ENCODE measurements around the gene CCL20. TPM values are rescaled to one million over a fixed set of nuclear protein-coding genes. Genes with fewer than 3 reads are reported as not detected.

CCL20 gene, protein sequence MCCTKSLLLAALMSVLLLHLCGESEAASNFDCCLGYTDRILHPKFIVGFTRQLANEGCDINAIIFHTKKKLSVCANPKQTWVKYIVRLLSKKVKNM
- polyA plus RNA-seq (2012; rRNA removed), result 0.12 TPM in 1 of 2 replicates, not detected in the other
- polyA plus RNA-seq (2012; cell fraction: cytosol; rRNA removed), result 0.29 and 0.40 TPM in 2 replicates
- 0.19 and 0.21 TPM in 2 replicates for polyA plus RNA-seq (2012; cell fraction: nucleus; rRNA removed)

DNA sequence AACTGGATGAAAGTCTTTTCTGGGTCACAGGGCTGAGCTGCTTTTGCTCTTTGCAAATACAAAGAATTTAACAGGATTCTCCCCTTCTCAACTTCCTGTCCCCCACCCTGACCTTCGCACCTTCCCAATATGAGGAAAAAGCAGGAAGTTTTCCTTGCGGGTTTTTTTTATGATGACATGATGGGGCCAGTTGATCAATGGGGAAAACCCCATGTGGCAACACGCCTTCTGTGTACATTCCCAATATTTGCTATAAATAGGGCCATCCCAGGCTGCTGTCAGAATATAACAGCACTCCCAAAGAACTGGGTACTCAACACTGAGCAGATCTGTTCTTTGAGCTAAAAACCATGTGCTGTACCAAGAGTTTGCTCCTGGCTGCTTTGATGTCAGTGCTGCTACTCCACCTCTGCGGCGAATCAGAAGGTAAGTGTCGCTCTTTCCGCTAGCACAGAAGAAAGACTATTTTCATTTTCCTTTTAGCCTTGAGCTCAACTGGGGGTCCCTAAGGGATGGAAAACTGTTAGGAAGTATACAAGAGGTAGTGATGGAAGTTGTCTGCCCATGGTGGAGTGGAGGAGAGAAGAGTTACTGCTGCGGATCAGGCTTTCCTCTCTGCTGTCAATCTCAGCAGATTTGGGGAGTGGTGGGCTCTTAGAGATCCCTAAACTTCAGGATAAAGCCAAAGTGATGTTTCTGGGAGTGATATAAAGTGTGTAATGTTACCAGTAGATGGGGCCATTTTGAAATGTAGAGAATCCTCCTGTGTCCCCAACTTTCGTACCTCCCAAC is at the start of gene CCL20:
Gene CCL20 (plus strand): TSS at position 281 of the 792 bp plus-strand sequence. CDS start 70 bp downstream, at position 351.
- no peaks in the 10 kb centered on the region for H3K27me3 ChIP-seq (ENCODE audit: insufficient read depth)

DNA sequence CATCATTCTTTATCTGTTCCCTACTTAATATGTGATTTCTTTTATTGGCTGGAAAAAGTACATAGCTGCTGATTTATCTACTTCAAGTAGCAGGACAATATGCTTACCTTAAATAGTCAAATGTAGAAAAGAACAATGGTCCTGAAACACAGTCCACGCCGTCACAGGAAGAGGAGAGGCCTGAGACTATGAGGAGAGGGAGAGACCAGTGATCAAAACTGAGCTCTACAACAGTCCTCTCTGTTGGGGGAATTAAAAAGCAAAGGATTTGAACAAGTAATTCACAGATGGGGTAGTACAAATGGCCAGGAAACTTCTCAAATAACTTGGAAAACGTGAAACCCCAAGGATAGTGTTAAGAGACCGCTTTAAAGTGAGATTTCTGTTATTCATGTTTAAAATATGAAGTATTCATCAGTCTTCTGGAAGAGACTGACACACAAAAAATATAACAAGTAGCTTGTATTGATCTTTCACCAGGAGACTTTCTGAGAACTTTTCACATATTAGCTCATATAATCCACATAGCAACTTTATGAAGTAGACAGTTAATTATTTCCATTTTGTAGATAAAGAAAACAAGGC is 47.8 kb upstream of the CCL20 start:
- ChIA-PET POLR2A (no interaction called here), CTCF (interaction anchor here (0.6 to 4.6 kb wide), 40 partner anchors 10 to 636 kb away, joined by 3 to 59 read pairs (median 4); no protein-coding TSS in a partner anchor)
- Histone ChIP-seq H3K9ac (no peak overlapping the region), H3K4me2 (no peak overlapping the region), H3K79me2 (ENCODE audit: insufficient read depth) (no peaks in the 10 kb centered on the region), H3F3A (replicated peaks; ENCODE audit: insufficient read depth) (peaks cover 4% of the 10 kb centered on the region), H3K27ac (ENCODE audit: low read depth in 2 of 2, low read length in 1 of 2) (no peak overlapping the region), H3K4me3 (ENCODE audit: low read depth in 2 of 2, low read length in 1 of 2) (no peak overlapping the region; a peak in 1 of 4 replicates), H4K20me1 (ENCODE audit: insufficient read depth) (no peaks in the 10 kb centered on the region), H3K36me3 (replicated peaks in 1 of 2; ENCODE audit: control insufficient read depth in 1 of 2, insufficient read depth in 2 of 2, low read length in 1 of 2) (no peaks in the 10 kb centered on the region), H3K27me3 (ENCODE audit: insufficient read depth) (no peaks in the 10 kb centered on the region), H3K9me2 (no peaks in the 10 kb centered on the region), H3K4me1 (ENCODE audit: control insufficient read depth in 1 of 2, insufficient read depth in 2 of 2, low read depth in 1 of 2, low read length in 1 of 2) (no peaks in the 10 kb centered on the region; a peak in 1 of 4 replicates), H3K9me3 (no peaks in the 10 kb centered on the region), H2AFZ (ENCODE audit: low read depth) (peak overlapping the region; percentile 67)
- WGBS (ENCODE audit: low lambda C conversion rate), result 27% methylated on average over 4 of the region's 4 CpGs
- DNase-seq, result no peak
- TF ChIP-seq FOXM1 (IDR thresholded peaks at IDR 0.05; ENCODE audit: low read depth) (no peak), FOSL2 (IDR thresholded peaks at IDR 0.05; ENCODE audit: borderline replicate concordance, low read depth) (no peak), EP300 (IDR thresholded peaks at IDR 0.05; ENCODE audit: borderline replicate concordance in 1 of 2, low read depth in 1 of 2, low read length in 1 of 2) (no peak), TEAD4 (IDR thresholded peaks at IDR 0.05; ENCODE audit: borderline replicate concordance, insufficient read depth) (no peak), POLR2AphosphoS5 (IDR thresholded peaks at IDR 0.05; ENCODE audit: low read depth, low read length) (no peak), RXRA (IDR thresholded peaks at IDR 0.05; ENCODE audit: borderline replicate concordance, low read depth) (no peak), CHD2 (IDR thresholded peaks at IDR 0.05; ENCODE audit: low read length, partially characterized antibody) (no peak), GATA2 (CRISPR knock-in tag; IDR thresholded peaks at IDR 0.05) (no peak), SIN3A (IDR thresholded peaks at IDR 0.05; ENCODE audit: borderline replicate concordance, low read depth, low read length) (no peak), JUND (IDR thresholded peaks at IDR 0.05) (no peak), RCOR1 (IDR thresholded peaks at IDR 0.05; ENCODE audit: low read length) (no peak), GABPA (IDR thresholded peaks at IDR 0.05; ENCODE audit: low read depth) (no peak), EZH2phosphoT487 (IDR thresholded peaks at IDR 0.05; ENCODE audit: borderline replicate concordance, low read depth) (no peak), YY1 (IDR thresholded peaks at IDR 0.05; ENCODE audit: low read depth) (no peak), NRF1 (IDR thresholded peaks at IDR 0.05; ENCODE audit: low read depth, low read length) (no peak), SMC3 (IDR thresholded peaks at IDR 0.05; ENCODE audit: low read depth, low read length) (no peak)
- TF ChIP-seq, protein P1, sequence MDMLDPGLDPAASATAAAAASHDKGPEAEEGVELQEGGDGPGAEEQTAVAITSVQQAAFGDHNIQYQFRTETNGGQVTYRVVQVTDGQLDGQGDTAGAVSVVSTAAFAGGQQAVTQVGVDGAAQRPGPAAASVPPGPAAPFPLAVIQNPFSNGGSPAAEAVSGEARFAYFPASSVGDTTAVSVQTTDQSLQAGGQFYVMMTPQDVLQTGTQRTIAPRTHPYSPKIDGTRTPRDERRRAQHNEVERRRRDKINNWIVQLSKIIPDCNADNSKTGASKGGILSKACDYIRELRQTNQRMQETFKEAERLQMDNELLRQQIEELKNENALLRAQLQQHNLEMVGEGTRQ (IDR thresholded peaks at IDR 0.05; ENCODE audit: borderline replicate concordance, low read depth, low read length), result no peak
- TF ChIP-seq, protein P2, sequence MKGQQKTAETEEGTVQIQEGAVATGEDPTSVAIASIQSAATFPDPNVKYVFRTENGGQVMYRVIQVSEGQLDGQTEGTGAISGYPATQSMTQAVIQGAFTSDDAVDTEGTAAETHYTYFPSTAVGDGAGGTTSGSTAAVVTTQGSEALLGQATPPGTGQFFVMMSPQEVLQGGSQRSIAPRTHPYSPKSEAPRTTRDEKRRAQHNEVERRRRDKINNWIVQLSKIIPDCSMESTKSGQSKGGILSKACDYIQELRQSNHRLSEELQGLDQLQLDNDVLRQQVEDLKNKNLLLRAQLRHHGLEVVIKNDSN (IDR thresholded peaks at IDR 0.05; ENCODE audit: borderline replicate concordance, low read depth), result no peak
- TF ChIP-seq, protein P3, sequence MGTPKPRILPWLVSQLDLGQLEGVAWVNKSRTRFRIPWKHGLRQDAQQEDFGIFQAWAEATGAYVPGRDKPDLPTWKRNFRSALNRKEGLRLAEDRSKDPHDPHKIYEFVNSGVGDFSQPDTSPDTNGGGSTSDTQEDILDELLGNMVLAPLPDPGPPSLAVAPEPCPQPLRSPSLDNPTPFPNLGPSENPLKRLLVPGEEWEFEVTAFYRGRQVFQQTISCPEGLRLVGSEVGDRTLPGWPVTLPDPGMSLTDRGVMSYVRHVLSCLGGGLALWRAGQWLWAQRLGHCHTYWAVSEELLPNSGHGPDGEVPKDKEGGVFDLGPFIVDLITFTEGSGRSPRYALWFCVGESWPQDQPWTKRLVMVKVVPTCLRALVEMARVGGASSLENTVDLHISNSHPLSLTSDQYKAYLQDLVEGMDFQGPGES (IDR thresholded peaks at IDR 0.05; ENCODE audit: low read depth, low read length), result no peak
- TF ChIP-seq, protein P4, sequence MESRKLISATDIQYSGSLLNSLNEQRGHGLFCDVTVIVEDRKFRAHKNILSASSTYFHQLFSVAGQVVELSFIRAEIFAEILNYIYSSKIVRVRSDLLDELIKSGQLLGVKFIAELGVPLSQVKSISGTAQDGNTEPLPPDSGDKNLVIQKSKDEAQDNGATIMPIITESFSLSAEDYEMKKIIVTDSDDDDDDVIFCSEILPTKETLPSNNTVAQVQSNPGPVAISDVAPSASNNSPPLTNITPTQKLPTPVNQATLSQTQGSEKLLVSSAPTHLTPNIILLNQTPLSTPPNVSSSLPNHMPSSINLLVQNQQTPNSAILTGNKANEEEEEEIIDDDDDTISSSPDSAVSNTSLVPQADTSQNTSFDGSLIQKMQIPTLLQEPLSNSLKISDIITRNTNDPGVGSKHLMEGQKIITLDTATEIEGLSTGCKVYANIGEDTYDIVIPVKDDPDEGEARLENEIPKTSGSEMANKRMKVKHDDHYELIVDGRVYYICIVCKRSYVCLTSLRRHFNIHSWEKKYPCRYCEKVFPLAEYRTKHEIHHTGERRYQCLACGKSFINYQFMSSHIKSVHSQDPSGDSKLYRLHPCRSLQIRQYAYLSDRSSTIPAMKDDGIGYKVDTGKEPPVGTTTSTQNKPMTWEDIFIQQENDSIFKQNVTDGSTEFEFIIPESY (IDR thresholded peaks at IDR 0.05; ENCODE audit: borderline replicate concordance, low read depth), result no peak

More for the DNA sequence above, at the start of gene CCL20:
- 94% methylated on average over 9 of the region's 9 CpGs for WGBS (ENCODE audit: low lambda C conversion rate)
- Histone ChIP-seq H3K36me3 (replicated peaks in 1 of 2; ENCODE audit: control insufficient read depth in 1 of 2, insufficient read depth in 2 of 2, low read length in 1 of 2) (no peaks in the 10 kb centered on the region), H3K79me2 (ENCODE audit: insufficient read depth) (peaks cover 4% of the 10 kb centered on the region; the same call in 1 of the 2 replicates), H3K9me2 (no peaks in the 10 kb centered on the region), H2AFZ (ENCODE audit: low read depth) (no peak within 1 kb of the TSS), H3F3A (replicated peaks; ENCODE audit: insufficient read depth) (peaks cover 17% of the 10 kb centered on the region), H3K9me3 (no peaks in the 10 kb centered on the region), H3K27ac (ENCODE audit: low read depth in 2 of 2, low read length in 1 of 2) (no peak within 1 kb of the TSS), H4K20me1 (ENCODE audit: insufficient read depth) (no peaks in the 10 kb centered on the region), H3K4me1 (ENCODE audit: control insufficient read depth in 1 of 2, insufficient read depth in 2 of 2, low read depth in 1 of 2, low read length in 1 of 2) (peaks cover 0 to 10% of the 10 kb centered on the region in 2 experiments; a peak in 2 of 4 replicates), H3K4me3 (ENCODE audit: low read depth in 2 of 2, low read length in 1 of 2) (no peak within 1 kb of the TSS), H3K9ac (no peak within 1 kb of the TSS), H3K4me2 (no peak within 1 kb of the TSS)
- DNase-seq, result no peak
- TF ChIP-seq MXI1 (IDR thresholded peaks at IDR 0.05; ENCODE audit: low read depth, low read length), result no peak
- TF ChIP-seq RFX5 (IDR thresholded peaks at IDR 0.05; ENCODE audit: low read length), result no peak
- no peak for TF ChIP-seq TAF1 (IDR thresholded peaks at IDR 0.05; ENCODE audit: borderline replicate concordance, low read depth, low read length)
- POLR2A ChIA-PET, result no interaction called here
- CTCF ChIA-PET, result no interaction called here

Data from SK-N-SH (cell line).